ENCODE data around the gene AAMDC.
"Not testable (repeated sequence)": the region's sequence is repeated elsewhere in the genome, so short reads cannot be mapped to it uniquely, and the experiment has no call there.

Gene AAMDC

GRCh38 chr11:77868744-77869143, 47.8 kb downstream of the AAMDC start:
- H3K27me3 ChIP-seq (ENCODE audit: control insufficient read depth, insufficient read depth, low read length): no peaks in the 10 kb centered on the region
- H3K9me3 ChIP-seq (ENCODE audit: control insufficient read depth, low read length): no peaks in the 10 kb centered on the region
- TF ChIP-seq, protein P1, sequence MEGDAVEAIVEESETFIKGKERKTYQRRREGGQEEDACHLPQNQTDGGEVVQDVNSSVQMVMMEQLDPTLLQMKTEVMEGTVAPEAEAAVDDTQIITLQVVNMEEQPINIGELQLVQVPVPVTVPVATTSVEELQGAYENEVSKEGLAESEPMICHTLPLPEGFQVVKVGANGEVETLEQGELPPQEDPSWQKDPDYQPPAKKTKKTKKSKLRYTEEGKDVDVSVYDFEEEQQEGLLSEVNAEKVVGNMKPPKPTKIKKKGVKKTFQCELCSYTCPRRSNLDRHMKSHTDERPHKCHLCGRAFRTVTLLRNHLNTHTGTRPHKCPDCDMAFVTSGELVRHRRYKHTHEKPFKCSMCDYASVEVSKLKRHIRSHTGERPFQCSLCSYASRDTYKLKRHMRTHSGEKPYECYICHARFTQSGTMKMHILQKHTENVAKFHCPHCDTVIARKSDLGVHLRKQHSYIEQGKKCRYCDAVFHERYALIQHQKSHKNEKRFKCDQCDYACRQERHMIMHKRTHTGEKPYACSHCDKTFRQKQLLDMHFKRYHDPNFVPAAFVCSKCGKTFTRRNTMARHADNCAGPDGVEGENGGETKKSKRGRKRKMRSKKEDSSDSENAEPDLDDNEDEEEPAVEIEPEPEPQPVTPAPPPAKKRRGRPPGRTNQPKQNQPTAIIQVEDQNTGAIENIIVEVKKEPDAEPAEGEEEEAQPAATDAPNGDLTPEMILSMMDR (IDR thresholded peaks at IDR 0.05): no peak
- H3K4me3 ChIP-seq (ENCODE audit: low read depth, low read length): no peak overlapping the region
- no peaks in the 10 kb centered on the region for H3K36me3 ChIP-seq (ENCODE audit: control insufficient read depth, insufficient read depth, low read length)
- no peaks in the 10 kb centered on the region for H3K79me2 ChIP-seq
- no peak overlapping the region for H3K4me2 ChIP-seq (ENCODE audit: low read length)
- H3K4me1 ChIP-seq: no peaks in the 10 kb centered on the region
- H2AFZ ChIP-seq: no peak overlapping the region
- H3K9ac ChIP-seq: no peak overlapping the region
- H3K27ac ChIP-seq: no peak overlapping the region

- no peaks in the 10 kb centered on the region for H3K36me3 ChIP-seq (ENCODE audit: control insufficient read depth, insufficient read depth, low read length)
- TF ChIP-seq, protein P1 (IDR thresholded peaks at IDR 0.05): no peak
- no peak overlapping the region for H3K4me2 ChIP-seq (ENCODE audit: low read length)
Measured at GRCh38 chr11:77871855-77872254, 50.9 kb downstream of the AAMDC start.

GRCh38 chr11:77873345-77873744, 52.4 kb downstream of the AAMDC start:
- Histone ChIP-seq H3K4me1 (no peaks in the 10 kb centered on the region), H3K36me3 (ENCODE audit: control insufficient read depth, insufficient read depth, low read length) (no peaks in the 10 kb centered on the region), H3K27me3 (ENCODE audit: control insufficient read depth, insufficient read depth, low read length) (no peaks in the 10 kb centered on the region), H3K4me2 (ENCODE audit: low read length) (no peak overlapping the region), H3K4me3 (ENCODE audit: low read depth, low read length) (no peak overlapping the region), H3K9ac (no peak overlapping the region), H3K27ac (no peak overlapping the region), H3K79me2 (no peaks in the 10 kb centered on the region), H2AFZ (no peak overlapping the region), H3K9me3 (ENCODE audit: control insufficient read depth, low read length) (no peaks in the 10 kb centered on the region)
- TF ChIP-seq, protein P1 (IDR thresholded peaks at IDR 0.05): no peak

More at GRCh38 chr11:77871855-77872254, 50.9 kb downstream of the AAMDC start:
- Histone ChIP-seq H3K79me2 (no peaks in the 10 kb centered on the region), H2AFZ (no peak overlapping the region), H3K27me3 (ENCODE audit: control insufficient read depth, insufficient read depth, low read length) (no peaks in the 10 kb centered on the region), H3K9ac (no peak overlapping the region), H3K27ac (no peak overlapping the region), H3K4me1 (no peaks in the 10 kb centered on the region), H3K4me3 (ENCODE audit: low read depth, low read length) (no peak overlapping the region), H3K9me3 (ENCODE audit: control insufficient read depth, low read length) (no peaks in the 10 kb centered on the region)

DNA sequence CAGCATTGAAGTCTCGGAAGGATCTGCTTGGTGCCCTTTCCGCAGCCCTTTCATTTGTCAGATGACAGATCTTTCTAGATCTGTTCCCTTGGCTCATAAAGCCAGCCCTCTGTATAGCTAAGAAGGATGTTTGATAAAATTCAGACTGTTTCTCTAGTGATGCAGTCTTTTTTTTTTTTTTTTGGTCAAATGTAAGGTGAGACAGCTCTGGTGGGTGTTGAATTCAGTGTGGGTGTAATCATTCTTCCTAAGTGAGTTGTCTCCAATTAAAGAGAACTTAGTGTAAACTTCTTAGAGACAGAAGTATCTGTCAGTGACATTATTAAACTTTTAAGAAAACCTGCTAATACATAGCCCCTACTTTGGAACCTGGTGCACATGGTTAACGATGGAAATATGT, 53.3 kb downstream of the AAMDC start:
- no peaks in the 10 kb centered on the region for H3K9me3 ChIP-seq (ENCODE audit: control insufficient read depth, low read length)
- H3K4me1 ChIP-seq: no peaks in the 10 kb centered on the region
- H3K4me3 ChIP-seq (ENCODE audit: low read depth, low read length): no peak overlapping the region
- no peaks in the 10 kb centered on the region for H3K36me3 ChIP-seq (ENCODE audit: control insufficient read depth, insufficient read depth, low read length)
- TF ChIP-seq, protein P1 (IDR thresholded peaks at IDR 0.05): no peak
- H3K4me2 ChIP-seq (ENCODE audit: low read length): no peak overlapping the region
- H3K79me2 ChIP-seq: no peaks in the 10 kb centered on the region
- H3K27me3 ChIP-seq (ENCODE audit: control insufficient read depth, insufficient read depth, low read length): no peaks in the 10 kb centered on the region
- no peak overlapping the region for H2AFZ ChIP-seq
- no peak overlapping the region for H3K9ac ChIP-seq
- H3K27ac ChIP-seq: no peak overlapping the region

DNA sequence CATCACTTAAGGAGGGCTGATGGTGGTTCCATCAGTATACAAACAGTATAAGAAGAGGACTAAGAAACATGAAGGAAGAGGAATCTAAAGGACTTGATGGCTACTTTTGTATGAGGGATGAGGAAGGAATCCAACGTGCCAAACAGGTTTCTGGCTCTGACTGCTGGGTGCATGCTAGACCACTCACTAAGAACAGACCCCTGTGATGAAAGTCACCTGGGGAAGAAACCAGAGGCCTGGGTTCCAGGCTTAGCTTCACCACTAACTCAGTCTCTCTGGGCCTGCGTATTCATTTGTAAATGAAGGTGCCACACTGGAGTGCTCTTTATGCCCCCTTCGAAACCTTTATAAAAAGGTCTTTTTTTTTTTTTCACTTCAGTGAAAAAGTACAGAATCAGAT, 55.1 kb downstream of the AAMDC start:
- no peak overlapping the region for H3K9ac ChIP-seq
- H3K36me3 ChIP-seq (ENCODE audit: control insufficient read depth, insufficient read depth, low read length): no peaks in the 10 kb centered on the region
- no peak overlapping the region for H2AFZ ChIP-seq
- no peaks in the 10 kb centered on the region for H3K4me1 ChIP-seq
- TF ChIP-seq, protein P1 (IDR thresholded peaks at IDR 0.05): no peak
- H3K9me3 ChIP-seq (ENCODE audit: control insufficient read depth, low read length): no peaks in the 10 kb centered on the region
- no peaks in the 10 kb centered on the region for H3K27me3 ChIP-seq (ENCODE audit: control insufficient read depth, insufficient read depth, low read length)
- no peak overlapping the region for H3K4me3 ChIP-seq (ENCODE audit: low read depth, low read length)
- no peak overlapping the region for H3K27ac ChIP-seq
- H3K4me2 ChIP-seq (ENCODE audit: low read length): no peak overlapping the region
- no peaks in the 10 kb centered on the region for H3K79me2 ChIP-seq

DNA sequence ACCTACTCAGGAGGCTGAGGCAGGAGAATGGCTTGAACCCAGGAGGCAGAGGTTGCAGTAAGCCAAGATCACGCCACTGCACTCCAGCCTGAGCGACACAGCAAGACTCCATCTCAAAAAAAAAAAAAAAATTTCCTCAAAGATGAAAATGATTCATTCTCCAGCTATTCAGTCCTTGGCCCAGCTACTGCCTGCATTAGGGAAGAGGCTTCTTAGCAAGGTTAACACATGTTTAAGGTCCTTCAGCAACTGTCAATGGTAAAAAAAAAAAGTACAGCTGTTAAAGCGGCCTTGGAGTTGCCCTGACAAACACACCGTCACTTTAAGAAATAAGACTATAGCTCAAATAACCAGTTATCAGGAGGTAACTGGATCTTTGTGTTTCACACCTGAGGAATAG, 57.3 kb downstream of the AAMDC start:
- not testable (repeated sequence) for H3K79me2 ChIP-seq; H3K4me2 ChIP-seq (ENCODE audit: low read length); H2AFZ ChIP-seq; H3K4me3 ChIP-seq (ENCODE audit: low read depth, low read length); H3K9me3 ChIP-seq (ENCODE audit: control insufficient read depth, low read length); H3K4me1 ChIP-seq; H3K9ac ChIP-seq; H3K36me3 ChIP-seq (ENCODE audit: control insufficient read depth, insufficient read depth, low read length); H3K27ac ChIP-seq; H3K27me3 ChIP-seq (ENCODE audit: control insufficient read depth, insufficient read depth, low read length)

Measured in parathyroid adenoma (tissue), 2 donors.